Inflammatory macrophage treated with lipopolysaccharide for 1 hour (primary cell): Measurements from ENCODE around the gene SHTN1.
A peak's percentile ranks its signal among the peaks of the same experiment; 100 is the strongest.

Experiments
- DNase-seq, 2 donors: peaks; one replicate each; pipeline ENCODE4 v3.0.0-alpha.2; 2020 to 2022

The SHTN1 gene

DNA sequence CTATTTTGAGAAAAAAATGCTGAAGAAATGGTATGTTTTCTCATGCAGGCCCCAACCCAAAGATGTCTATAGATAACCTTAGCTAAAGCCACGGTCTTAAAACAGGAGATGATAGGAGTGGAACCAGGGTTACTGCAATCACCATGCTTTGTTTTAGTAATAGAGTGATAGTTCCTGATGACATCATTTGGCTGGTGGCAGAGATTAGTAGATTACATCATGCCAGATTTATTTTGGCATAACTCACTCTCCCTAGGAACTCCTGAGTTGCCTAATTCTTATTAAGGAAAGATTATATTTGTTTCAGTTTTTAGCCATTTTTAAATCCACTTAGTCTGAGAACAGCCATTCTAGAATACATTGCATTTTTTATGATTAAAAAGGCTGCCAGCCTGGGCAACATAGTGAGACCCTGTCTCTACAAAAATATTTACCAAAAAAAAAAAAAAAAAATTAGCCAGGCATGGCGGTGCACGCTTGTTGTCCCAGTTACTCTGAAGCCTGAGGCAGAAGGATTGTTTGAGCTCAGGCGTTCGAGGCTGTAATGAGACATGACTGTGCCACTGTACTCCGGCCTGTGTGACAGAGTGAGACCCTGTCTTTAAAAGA is 137.9 kb downstream of the SHTN1 start:
- peak; percentile 30 to 55 for DNase-seq

GRCh38 chr10:116866066-116866465 is 138.9 kb downstream of the SHTN1 start:
- DNase-seq, result no peak

- DNase-seq, result no peak
Observed at GRCh38 chr10:116864436-116864835, 140.6 kb downstream of the SHTN1 start.

DNA sequence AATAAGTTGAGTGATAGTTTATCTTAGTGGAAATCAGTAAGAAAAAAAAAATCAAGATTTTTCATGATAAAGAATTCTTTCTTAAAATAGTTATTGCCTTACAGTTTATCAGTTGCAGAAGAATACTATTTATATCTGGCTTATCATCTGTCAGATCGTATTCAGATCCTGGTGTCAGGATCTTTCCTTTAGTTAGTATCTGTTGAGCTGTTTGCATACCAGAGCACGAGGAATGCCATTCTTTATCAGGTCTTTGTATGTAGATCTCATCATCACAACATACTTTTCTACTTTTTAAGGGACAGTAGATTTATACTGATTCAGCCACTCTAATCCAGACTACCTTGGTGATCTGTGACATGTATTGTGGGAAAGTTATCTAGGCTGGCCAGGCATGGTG is 143.2 kb downstream of the SHTN1 start:
- DNase-seq, result no peak

- no peak for DNase-seq
Observed at GRCh38 chr10:116857156-116857555, 147.8 kb downstream of the SHTN1 start.

GRCh38 chr10:116853701-116854100 is 151.3 kb downstream of the SHTN1 start:
- no peak for DNase-seq

DNA sequence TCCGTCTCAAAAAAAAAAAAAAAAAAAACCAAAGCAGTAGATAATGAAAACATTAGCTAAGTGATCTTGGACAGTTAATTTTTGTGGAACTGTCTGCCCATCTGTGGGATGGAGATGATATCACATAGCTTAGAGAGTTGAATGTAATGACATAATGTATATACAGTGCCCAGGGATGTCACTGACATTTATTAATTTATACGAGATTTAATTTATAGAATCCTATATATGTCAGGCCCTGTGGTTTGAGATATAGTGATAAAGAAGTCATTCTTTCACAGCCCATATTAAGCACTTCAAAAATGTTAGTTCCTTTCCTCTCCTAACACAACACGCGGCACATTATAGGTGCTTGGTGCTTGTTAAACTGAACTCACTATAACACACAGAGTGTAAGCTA is 151.7 kb downstream of the SHTN1 start:
- DNase-seq, result no peak

GRCh38 chr10:116852246-116852645 is 152.7 kb downstream of the SHTN1 start:
- DNase-seq, result no peak

GRCh38 chr10:116850058-116850611 is 154.9 kb downstream of the SHTN1 start:
- no peak for DNase-seq

- peak; percentile 18 to 31 for DNase-seq
Observed at GRCh38 chr10:116849248-116850057, 155.5 kb downstream of the SHTN1 start, which contains the start of gene ENO4. TSS of gene ENO4 (plus strand) at chr10:116849499. CDS start at chr10:116849567, 68 bp downstream.

DNA sequence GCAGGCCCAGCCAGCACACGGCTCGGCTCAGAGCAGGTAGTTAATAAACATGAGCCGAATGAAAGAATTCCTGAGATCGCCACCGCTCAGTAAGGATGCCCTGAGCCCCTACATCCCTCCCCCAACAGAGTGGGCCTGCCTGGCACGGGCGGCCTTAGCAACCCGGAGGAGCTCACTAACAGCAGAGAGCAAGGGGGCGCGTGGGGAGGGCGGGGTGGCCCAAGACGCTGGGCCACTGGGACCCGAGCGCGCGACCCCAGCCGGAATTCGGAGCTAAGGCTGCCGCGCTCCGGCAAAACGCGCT is 156.1 kb downstream of the SHTN1 start:
- DNase-seq, result no peak

DNA sequence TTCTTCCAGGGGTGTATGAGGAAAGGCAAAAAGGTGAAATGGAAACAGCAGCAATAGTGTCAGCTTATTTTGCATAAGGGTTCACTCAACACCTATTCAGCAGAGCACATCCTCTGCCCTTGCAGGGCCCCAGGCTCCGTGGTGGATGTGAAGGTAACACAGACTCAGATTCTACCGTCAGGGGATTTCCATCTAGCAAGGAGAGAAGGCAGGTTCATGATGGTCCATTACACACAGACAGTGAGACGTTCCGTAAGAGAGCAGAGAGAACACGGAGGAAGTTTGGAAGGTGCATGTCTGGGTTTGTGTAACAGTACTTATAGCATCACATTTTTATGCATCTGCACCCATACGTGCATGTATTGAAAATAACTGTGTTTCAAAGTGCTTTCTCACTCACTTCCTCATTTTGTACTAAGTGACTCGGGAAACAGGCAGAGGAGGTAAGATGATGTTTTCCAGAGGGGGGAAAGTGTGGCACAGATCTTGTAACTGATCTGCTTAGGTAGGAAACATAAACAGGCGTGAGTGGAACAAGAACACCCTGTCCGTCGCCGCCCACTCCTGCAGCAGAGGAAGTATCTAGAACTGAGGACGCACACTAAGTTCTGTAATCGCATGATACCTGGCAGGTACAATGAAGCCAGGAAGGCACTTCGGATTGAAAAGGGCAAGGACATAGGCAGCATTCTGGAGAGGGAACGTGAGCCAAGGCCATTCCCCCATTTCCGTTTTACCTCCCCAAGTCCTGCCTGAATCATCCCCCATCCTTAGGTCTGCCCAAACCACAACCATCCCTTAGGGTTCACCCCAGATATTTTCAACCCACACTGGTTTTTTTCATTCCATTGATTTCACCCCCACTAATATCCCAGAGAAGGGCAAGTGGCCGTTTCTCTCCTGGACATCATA is 156.7 kb downstream of the SHTN1 start:
- DNase-seq, result peak in 1 of 2 donors; percentile 1

DNA sequence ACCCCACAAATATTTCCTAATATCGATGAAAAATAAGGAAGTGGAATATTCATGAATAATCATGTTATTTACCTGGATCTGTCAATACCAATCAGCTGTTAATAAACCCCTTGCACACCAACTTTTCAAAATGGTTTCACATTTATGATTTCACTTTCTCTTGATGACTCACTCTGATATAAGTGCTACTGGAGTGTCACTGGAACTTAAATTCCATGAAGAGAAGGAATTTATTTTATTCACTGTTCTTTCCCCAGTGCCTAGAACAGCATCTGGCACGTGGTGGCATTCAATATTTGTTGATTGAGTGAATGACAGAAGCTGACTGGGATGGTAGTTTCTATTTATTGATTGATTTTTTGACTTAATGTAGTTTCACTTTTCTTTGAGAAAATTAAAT is 159.2 kb downstream of the SHTN1 start:
- DNase-seq, result no peak

GRCh38 chr10:116840389-116841075 is 164.5 kb downstream of the SHTN1 start:
- no peak for DNase-seq

GRCh38 chr10:116838143-116838725 is 166.8 kb downstream of the SHTN1 start:
- DNase-seq, result no peak

- DNase-seq, result no peak
Observed at GRCh38 chr10:116836902-116837523, 168.0 kb downstream of the SHTN1 start.

DNA sequence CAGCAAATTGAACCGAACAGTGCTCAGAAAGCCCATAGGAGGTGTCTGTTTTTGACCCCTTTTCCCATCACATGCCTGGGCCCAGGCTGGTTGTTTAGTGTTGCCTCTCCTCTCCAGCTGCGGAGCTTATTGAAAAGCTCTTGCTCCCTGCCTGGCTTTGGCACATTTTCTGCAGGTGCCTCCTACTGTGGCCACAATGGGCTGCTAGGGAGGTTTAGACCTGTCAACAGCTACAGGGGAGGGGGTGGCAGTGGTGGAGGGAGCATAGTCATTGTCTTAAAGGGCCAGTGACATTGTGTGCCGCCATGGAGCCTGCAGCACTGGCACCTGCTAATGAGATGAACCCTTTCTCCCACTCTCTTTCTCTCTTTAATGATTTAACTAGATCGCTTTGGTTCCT is 168.9 kb downstream of the SHTN1 start:
- DNase-seq, result no peak

DNA sequence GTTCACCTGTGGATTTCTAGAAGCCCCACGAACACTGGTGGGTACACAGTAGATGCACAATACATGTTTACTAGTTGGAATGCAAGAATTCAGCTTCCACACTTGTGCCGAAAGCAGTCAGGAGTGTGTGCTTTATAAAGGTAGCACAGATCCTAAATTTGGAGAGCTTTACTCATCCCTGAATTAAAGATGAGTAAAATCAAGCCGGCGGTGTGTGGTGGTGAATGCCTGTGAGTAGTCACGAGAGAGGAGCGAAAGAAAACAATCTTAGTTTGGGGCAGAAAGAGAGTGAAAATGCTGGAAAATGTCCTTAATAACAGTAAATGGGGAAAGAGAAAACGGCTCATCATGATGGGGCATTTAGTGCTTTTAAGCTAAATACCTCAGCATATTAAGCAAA is 169.3 kb downstream of the SHTN1 start:
- DNase-seq, result no peak

GRCh38 chr10:116833986-116834985 is 170.7 kb downstream of the SHTN1 start:
- DNase-seq, result no peak

- DNase-seq, result no peak
Observed at GRCh38 chr10:116831790-116832189, 173.2 kb downstream of the SHTN1 start.
